Prostate gland (tissue), 2 donors: ENCODE results near the gene EIF5A2.

ENCODE experiments used
- CTCF ChIP-seq, 4 experiments: fragments of 200-600 bp in 2 of 4; fragments of 450-650 bp in 2 of 4; sonication (generic) in 2 of 4; IDR thresholded peaks; 1 replicate in 3 of 4; 2 replicates in 1 of 4; pipeline ENCODE4 v1.5.1; 2016 to 2019; ENCODE audit warnings: antibody characterized with exemption in 4 of 4, mild to moderate bottlenecking in 2 of 4, moderate library complexity in 2 of 4
- POLR2A ChIP-seq: fragments of 450-650 bp; IDR thresholded peaks from one replicate; pipeline ENCODE4 v1.6.1; 2016; ENCODE audit warnings: antibody characterized with exemption, mild to moderate bottlenecking

GRCh38 chr3:170889630-170890029, 18.8 kb downstream of the EIF5A2 start:
- TF ChIP-seq CTCF (IDR thresholded peaks at IDR 0.05) (no peak), POLR2A (no peak)
